NB4 (cell line): Measurements from ENCODE around the gene CEACAM20.

Experiments used
- MYC ChIP-seq: IDR thresholded peaks from 2 replicates; pipeline ENCODE4 v1.6.1; 2011; ENCODE audit warnings: low read depth, low read length
- POLR2A ChIP-seq: IDR thresholded peaks from 2 replicates; pipeline ENCODE4 v1.6.1; 2011; ENCODE audit warnings: mild to moderate bottlenecking; ENCODE audit not compliant: insufficient read length; ENCODE audit errors: extremely low read depth
- TF ChIP-seq, protein P1 (sequence below): IDR thresholded peaks from one replicate; pipeline ENCODE4 v1.5.1; 2012; ENCODE audit warnings: low read depth, low read length
- TF ChIP-seq, protein P2 (sequence below): IDR thresholded peaks from 2 replicates; pipeline ENCODE4 v1.6.1; 2011; ENCODE audit warnings: low read depth, low read length

- TF ChIP-seq, protein P1, sequence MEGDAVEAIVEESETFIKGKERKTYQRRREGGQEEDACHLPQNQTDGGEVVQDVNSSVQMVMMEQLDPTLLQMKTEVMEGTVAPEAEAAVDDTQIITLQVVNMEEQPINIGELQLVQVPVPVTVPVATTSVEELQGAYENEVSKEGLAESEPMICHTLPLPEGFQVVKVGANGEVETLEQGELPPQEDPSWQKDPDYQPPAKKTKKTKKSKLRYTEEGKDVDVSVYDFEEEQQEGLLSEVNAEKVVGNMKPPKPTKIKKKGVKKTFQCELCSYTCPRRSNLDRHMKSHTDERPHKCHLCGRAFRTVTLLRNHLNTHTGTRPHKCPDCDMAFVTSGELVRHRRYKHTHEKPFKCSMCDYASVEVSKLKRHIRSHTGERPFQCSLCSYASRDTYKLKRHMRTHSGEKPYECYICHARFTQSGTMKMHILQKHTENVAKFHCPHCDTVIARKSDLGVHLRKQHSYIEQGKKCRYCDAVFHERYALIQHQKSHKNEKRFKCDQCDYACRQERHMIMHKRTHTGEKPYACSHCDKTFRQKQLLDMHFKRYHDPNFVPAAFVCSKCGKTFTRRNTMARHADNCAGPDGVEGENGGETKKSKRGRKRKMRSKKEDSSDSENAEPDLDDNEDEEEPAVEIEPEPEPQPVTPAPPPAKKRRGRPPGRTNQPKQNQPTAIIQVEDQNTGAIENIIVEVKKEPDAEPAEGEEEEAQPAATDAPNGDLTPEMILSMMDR, result no peak
- TF ChIP-seq POLR2A (no peak), MYC (no peak)
- TF ChIP-seq, protein P2, sequence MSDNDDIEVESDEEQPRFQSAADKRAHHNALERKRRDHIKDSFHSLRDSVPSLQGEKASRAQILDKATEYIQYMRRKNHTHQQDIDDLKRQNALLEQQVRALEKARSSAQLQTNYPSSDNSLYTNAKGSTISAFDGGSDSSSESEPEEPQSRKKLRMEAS, result no peak
Measured at GRCh38 chr19:44574186-44574950, 44.9 kb upstream of the CEACAM20 start.
